Measurements from ENCODE around the gene HOGA1. TPM values are rescaled to one million over a fixed set of nuclear protein-coding genes. Genes with fewer than 3 reads are reported as not detected.

The HOGA1 gene
- polyA plus RNA-seq: not detected

DNA sequence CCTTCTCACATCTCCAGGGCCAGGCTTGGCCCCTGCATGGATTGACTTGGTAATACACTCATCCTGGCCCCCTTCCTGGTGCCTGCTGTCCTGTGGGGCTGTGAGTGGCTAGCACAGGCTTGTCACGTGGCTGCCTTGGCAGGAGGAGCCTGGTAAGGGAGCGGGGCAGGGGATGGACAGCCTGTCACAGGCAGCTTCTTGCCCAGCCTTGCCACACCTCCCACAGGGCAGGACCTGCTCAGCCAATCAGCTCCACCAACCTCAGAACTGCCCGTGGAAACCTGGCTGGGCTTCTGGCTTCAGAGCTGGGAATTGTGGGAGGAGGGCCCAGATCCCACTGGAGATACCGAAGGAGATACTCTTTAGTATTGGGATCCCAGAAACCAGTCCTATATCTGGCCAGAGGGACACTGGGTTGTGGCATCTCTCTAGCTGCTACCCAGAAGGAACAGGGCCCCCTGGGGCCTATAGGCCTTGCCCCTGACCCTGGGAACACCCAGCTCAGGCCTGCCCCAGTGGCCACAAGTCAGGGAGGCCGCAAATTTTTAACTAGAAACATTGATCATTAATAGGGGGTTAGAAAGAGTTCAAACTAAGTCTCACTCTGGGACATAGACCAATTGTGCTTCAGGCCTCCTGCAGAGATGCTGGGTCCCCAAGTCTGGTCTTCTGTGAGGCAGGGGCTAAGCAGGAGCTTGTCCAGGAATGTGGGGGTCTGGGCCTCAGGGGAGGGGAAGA, at the start of gene HOGA1:
Gene HOGA1 (plus strand): TSS at position 330 of the 738 bp plus-strand sequence. CDS start 315 bp downstream, at position 645.
- Mint-ChIP-seq H3K27me3 (ENCODE audit: low read depth in 3 of 3) (peaks cover 0 to 6% (median 6%) of the 10 kb centered on the region in 3 donors), H3K27ac (no peak within 1 kb of the TSS), H3K9me3 (no peaks in the 10 kb centered on the region), H3K4me1 (peaks cover 0 to 3% of the 10 kb centered on the region in 2 donors), H3K4me3 (no peak within 1 kb of the TSS), H3K36me3 (no peaks in the 10 kb centered on the region)
- no peak for DNase-seq

- DNase-seq: no peak
- H3K27me3 Mint-ChIP-seq (ENCODE audit: low read depth in 3 of 3): peaks cover 0 to 1% (median 0%) of the 10 kb centered on the region in 3 donors
- no peaks in the 10 kb centered on the region for H3K9me3 Mint-ChIP-seq
- H3K4me1 Mint-ChIP-seq: no peaks in the 10 kb centered on the region
- no peak overlapping the region for H3K4me3 Mint-ChIP-seq
- H3K36me3 Mint-ChIP-seq: no peaks in the 10 kb centered on the region
- H3K27ac Mint-ChIP-seq: peak overlapping the region in 1 of 6 donors; percentile 61
These were observed 49.3 kb upstream of the HOGA1 start for GRCh38 chr10:97534746-97535367.

DNA sequence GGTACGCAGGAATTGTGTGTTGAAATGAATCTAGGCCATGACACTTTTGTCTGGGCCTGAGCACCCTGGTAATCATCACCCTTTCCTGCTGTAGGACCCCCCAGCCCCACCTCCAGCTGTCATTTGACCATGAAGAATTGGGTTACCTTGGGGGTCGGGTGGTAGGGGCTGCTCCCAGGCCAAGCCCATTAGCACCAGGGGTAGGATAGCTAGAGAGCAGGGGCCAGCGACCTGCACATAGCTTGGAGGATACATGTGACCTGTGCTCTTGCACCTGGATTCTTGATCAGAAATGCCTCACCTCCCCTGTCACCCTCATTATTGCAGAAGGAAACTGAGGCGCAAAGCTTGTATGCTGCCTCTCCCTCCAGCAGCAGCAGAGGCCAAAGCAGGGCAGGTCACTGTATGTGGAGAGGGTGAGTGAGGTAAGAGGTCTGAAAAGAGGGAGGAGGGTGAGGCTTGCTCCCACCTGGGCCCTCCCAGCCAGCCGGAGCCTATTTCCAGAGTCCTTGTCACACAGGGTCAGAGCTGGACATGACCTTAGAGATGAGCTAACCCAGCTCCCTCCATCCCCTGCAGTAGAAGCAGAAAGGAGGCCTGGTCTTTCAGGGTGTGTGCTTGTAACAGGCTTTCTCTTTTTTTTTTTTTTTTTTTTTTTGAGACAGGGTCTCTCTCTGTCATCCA, 46.9 kb upstream of the HOGA1 start:
- Mint-ChIP-seq H3K9me3 (no peaks in the 10 kb centered on the region), H3K4me3 (no peak overlapping the region), H3K36me3 (no peaks in the 10 kb centered on the region), H3K4me1 (no peaks in the 10 kb centered on the region), H3K27ac (no peak overlapping the region), H3K27me3 (ENCODE audit: low read depth in 3 of 3) (peaks cover 0 to 3% (median 0%) of the 10 kb centered on the region in 3 donors)
- DNase-seq: no peak

GRCh38 chr10:97538411-97538810, 45.8 kb upstream of the HOGA1 start:
- Mint-ChIP-seq H3K4me1 (no peaks in the 10 kb centered on the region), H3K36me3 (no peaks in the 10 kb centered on the region), H3K27ac (no peak overlapping the region), H3K4me3 (no peak overlapping the region), H3K9me3 (no peaks in the 10 kb centered on the region), H3K27me3 (ENCODE audit: low read depth in 3 of 3) (peaks cover 0 to 4% (median 0%) of the 10 kb centered on the region in 3 donors)
- no peak for DNase-seq

DNA sequence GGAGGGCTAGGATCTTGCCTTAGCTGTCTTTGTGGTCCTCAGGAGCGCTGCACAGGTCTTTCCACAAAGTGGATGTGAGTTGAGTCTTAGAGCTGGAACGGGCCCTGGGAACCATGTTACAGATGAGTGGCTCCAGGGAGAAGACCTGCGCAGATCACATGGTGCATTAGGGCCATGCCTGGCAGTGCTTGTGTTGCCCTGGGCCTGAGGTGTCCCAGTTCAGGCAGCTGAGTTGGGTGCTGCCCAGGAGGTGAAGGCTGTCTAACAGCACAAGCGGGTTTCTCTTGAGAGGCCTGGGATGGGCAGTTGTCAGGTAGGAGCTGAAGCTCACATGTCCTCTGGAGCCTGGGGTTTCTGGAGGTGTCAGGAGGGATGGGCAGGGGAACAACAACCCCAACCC, 45.4 kb upstream of the HOGA1 start:
- H3K4me1 Mint-ChIP-seq: no peaks in the 10 kb centered on the region
- DNase-seq: no peak

DNA sequence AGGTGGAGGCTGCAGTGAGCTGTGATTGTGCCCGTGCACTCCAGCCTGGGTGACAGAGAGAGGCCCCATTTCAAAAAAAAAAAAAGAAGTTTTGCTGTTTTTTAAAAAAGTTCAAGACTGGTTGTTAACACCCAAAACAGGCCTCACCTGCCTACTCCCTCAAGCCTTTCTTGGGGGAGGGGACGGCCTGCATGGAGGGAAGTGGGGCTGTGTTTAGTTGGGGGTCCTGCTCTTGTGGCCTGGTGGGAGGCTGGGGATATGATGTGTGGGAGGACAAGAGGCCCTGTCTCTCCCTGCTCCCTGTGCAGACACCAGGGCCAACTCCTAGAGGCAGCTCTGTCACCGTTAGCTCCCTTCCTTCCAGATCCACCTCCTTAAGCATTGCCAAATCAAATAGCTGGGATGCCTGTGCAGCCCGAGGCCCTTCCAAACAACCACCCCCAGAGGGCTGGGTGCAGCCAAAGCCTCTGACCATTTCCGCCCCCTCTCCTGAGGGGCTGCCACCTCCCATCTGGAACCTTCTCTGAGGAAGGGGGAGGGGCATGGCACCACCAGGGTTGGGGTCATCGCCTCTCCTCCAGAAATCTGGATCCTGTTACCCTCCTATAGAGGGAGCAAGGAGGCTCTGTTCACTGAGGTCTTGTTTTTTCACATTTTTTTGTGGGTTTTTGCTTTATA, 44.5 kb upstream of the HOGA1 start:
- DNase-seq: no peak
- Mint-ChIP-seq H3K27ac (peak overlapping the region in 1 of 6 donors; percentile 10), H3K27me3 (ENCODE audit: low read depth in 3 of 3) (peaks cover 0 to 4% (median 0%) of the 10 kb centered on the region in 3 donors), H3K36me3 (no peaks in the 10 kb centered on the region), H3K9me3 (no peaks in the 10 kb centered on the region), H3K4me3 (no peak overlapping the region), H3K4me1 (no peaks in the 10 kb centered on the region)

More for the DNA sequence above, 45.4 kb upstream of the HOGA1 start:
- H3K4me3 Mint-ChIP-seq: no peak overlapping the region
- H3K27ac Mint-ChIP-seq: no peak overlapping the region
- H3K9me3 Mint-ChIP-seq: no peaks in the 10 kb centered on the region
- H3K36me3 Mint-ChIP-seq: no peaks in the 10 kb centered on the region
- H3K27me3 Mint-ChIP-seq (ENCODE audit: low read depth in 3 of 3): peaks cover 0 to 4% (median 0%) of the 10 kb centered on the region in 3 donors

GRCh38 chr10:97540669-97541500, 43.3 kb upstream of the HOGA1 start:
- Mint-ChIP-seq H3K36me3 (no peaks in the 10 kb centered on the region), H3K27ac (no peak overlapping the region), H3K4me3 (no peak overlapping the region), H3K9me3 (no peaks in the 10 kb centered on the region), H3K4me1 (no peaks in the 10 kb centered on the region), H3K27me3 (ENCODE audit: low read depth in 3 of 3) (peaks cover 0 to 3% (median 0%) of the 10 kb centered on the region in 3 donors)
- no peak for DNase-seq

- no peaks in the 10 kb centered on the region for H3K9me3 Mint-ChIP-seq
- H3K4me3 Mint-ChIP-seq: no peak overlapping the region
- no peak for DNase-seq
- H3K27ac Mint-ChIP-seq: no peak overlapping the region
- H3K36me3 Mint-ChIP-seq: no peaks in the 10 kb centered on the region
- no peaks in the 10 kb centered on the region for H3K4me1 Mint-ChIP-seq
- peaks cover 1 to 4% (median 2%) of the 10 kb centered on the region in 3 donors for H3K27me3 Mint-ChIP-seq (ENCODE audit: low read depth in 3 of 3)
These were observed 41.8 kb upstream of the HOGA1 start for GRCh38 chr10:97542169-97543024.

DNA sequence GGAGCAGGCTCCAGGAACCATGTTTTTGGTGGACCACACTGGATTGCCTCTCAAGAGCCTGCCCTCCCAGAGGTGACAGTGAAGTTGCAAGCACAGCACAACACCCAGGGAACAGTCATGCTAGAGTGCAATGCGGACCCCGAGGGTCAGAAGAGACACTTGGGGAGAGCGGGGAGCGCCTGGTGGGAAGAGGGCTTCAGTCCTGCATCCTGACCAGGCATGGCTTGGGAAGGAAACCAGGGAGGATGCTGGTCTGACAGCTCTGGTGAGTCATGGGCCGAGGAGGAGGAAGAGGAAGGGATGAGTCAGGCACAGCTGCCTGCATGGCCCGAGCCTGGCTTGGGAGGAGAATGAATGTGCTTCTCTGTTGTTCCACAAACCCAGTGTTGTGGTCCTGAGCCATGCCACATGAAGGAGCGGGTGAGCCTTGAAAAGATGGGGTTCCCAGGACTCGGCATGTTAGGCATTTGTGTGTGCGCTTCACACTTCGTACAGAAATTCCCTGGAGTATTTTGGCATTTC, 41.1 kb upstream of the HOGA1 start:
- Mint-ChIP-seq H3K4me3 (no peak overlapping the region), H3K27ac (no peak overlapping the region), H3K36me3 (no peaks in the 10 kb centered on the region), H3K4me1 (no peaks in the 10 kb centered on the region), H3K27me3 (ENCODE audit: low read depth in 3 of 3) (peaks cover 1 to 4% (median 2%) of the 10 kb centered on the region in 3 donors), H3K9me3 (no peaks in the 10 kb centered on the region)
- no peak for DNase-seq

DNA sequence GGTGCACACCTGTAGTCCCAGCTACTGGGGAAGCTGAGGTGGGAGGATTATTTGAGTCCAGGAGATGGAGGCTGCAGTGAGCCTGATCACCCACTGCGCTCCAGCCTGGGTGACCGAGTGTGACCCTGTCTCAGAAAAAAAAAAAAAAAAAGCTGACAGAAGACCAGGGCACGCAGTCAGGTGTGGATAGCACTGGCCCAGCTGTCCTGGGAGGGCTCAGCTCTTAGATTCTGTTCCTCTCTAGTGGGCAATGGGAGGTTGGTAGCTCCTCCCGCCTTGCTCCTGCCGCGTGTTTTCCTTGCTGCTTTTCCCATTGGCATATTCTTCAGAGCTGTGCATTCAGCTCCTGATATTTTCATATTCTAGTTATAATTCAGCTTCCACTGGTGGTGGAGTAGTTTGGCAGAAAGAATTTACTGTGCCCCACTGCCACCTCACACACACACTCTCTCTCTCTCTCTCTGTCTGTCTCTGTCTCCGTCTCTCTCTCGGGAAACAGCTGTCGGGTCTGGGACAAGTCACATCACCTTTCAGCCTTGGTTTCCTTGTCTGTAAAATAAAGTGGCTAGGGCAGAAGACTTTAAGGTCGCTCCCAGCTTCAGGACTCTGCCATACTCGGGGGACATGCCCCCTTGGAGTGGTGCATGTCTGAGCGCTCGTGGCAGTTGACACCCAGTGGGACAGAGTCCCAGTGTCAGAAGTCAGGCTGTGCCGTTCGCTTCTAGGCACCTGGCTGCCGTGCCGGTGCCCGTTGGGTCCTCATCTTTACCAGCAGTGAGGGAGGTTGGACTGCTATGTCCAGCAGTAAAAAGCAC, 37.5 kb upstream of the HOGA1 start:
- DNase-seq: no peak
- Mint-ChIP-seq H3K9me3 (no peaks in the 10 kb centered on the region), H3K27me3 (ENCODE audit: low read depth in 3 of 3) (peaks cover 1 to 4% (median 2%) of the 10 kb centered on the region in 3 donors), H3K27ac (no peak overlapping the region), H3K4me1 (no peaks in the 10 kb centered on the region), H3K4me3 (no peak overlapping the region), H3K36me3 (no peaks in the 10 kb centered on the region)

DNA sequence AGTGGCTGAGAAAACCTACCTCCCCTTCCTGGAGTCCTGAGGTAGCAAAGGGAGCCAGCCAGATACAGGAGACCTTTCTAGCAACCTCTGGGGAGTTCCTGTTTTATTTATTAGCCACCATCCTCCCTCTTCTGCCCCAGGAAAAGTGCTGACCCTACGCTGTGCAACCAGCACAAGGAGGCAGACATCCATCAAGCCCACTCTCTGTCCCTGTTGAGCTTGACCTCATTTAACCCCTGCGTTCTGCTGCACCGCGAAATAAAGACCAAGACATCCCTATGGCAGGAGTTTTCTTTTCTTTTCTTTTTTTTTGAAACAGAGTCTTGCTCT, 37.0 kb upstream of the HOGA1 start:
- H3K4me3 Mint-ChIP-seq: no peak overlapping the region
- peak overlapping the region in 1 of 6 donors; percentile 40 for H3K27ac Mint-ChIP-seq
- H3K36me3 Mint-ChIP-seq: no peaks in the 10 kb centered on the region
- no peak for DNase-seq
- peaks cover 1 to 3% (median 2%) of the 10 kb centered on the region in 3 donors for H3K27me3 Mint-ChIP-seq (ENCODE audit: low read depth in 3 of 3)
- no peaks in the 10 kb centered on the region for H3K4me1 Mint-ChIP-seq
- H3K9me3 Mint-ChIP-seq: no peaks in the 10 kb centered on the region

DNA sequence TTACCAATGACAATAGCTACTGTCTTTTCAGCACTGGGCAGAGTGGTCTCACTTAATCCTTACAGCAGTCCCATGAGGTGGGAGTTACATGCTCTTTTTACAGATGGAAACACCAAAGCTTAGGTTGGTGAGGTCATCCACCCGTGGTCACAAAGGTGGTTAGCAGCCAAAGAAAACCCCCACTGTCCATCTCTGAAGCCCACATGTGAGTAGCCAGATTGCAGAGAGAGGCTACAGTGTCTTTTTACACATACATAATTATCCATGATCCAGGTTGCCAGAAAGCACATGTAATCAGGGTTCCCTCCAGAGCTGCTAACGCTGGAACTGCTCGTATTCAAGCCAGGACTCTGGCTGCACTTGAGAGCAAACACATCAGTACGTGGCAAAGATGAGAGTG, 36.2 kb upstream of the HOGA1 start:
- no peak for DNase-seq
- peaks cover 1 to 3% (median 2%) of the 10 kb centered on the region in 3 donors for H3K27me3 Mint-ChIP-seq (ENCODE audit: low read depth in 3 of 3)
- H3K9me3 Mint-ChIP-seq: no peaks in the 10 kb centered on the region
- no peaks in the 10 kb centered on the region for H3K4me1 Mint-ChIP-seq
- H3K4me3 Mint-ChIP-seq: no peak overlapping the region
- H3K27ac Mint-ChIP-seq: no peak overlapping the region
- no peaks in the 10 kb centered on the region for H3K36me3 Mint-ChIP-seq
